Neural progenitor cell (in vitro differentiated cells): Measurements from ENCODE around the gene TUBB6.

Source experiments
- EZH2 ChIP-seq: fragments of 200-600 bp; sonication (generic); IDR thresholded peaks from 2 replicates; pipeline ENCODE4 v1.6.1; 2017; ENCODE audit warnings: antibody characterized with exemption, mild to moderate bottlenecking, moderate library complexity
- EZH2phosphoT487 ChIP-seq: fragments of 200-600 bp; sonication (generic); IDR thresholded peaks from 2 replicates; pipeline ENCODE4 v1.6.1; 2017; ENCODE audit warnings: antibody characterized with exemption
- TF ChIP-seq, protein P1 (sequence below): fragments of 200-600 bp; sonication (generic); IDR thresholded peaks from 2 replicates; pipeline ENCODE4 v1.5.1; 2017; ENCODE audit warnings: antibody characterized with exemption, mild to moderate bottlenecking

DNA sequence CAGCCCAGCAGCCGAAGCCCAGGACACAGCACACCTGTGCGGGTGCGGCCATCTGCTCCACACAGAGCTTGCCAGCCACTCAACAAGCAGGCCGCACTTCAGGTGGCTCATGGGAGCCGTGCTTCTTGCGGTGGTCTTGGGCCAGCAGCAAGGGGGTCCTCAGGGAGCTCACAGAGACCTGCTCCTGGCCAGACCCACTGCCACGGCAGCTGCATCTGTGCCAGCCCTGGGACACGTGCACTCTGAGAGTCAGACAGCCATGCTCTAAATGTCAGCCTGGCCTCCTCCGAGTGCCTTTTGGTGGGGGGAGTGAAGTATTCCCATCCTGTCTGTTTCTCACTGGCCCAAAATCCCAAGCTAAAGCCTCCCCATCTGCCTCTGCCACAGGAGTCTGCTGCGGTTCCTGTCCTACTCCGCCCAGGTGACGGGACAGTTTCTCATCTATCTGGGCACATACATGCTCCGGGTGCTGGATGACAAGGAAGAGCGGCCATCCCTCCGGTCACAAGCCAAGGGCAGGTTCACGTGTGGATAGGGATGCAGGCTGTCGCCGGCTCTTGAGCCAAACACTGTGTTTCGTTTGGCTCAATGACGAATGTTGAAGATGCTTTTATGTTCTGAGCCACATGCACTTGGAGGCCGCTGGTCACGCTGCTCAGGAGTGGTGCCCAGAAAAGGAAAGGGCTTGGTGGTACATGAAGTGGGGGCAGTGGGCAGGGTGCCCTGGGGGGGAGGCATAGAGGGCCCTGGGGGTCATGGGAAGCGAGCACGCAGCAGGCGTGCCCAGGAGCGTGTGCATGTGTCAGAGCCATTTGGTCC is 31.1 kb upstream of the TUBB6 start:
- TF ChIP-seq, protein P1, sequence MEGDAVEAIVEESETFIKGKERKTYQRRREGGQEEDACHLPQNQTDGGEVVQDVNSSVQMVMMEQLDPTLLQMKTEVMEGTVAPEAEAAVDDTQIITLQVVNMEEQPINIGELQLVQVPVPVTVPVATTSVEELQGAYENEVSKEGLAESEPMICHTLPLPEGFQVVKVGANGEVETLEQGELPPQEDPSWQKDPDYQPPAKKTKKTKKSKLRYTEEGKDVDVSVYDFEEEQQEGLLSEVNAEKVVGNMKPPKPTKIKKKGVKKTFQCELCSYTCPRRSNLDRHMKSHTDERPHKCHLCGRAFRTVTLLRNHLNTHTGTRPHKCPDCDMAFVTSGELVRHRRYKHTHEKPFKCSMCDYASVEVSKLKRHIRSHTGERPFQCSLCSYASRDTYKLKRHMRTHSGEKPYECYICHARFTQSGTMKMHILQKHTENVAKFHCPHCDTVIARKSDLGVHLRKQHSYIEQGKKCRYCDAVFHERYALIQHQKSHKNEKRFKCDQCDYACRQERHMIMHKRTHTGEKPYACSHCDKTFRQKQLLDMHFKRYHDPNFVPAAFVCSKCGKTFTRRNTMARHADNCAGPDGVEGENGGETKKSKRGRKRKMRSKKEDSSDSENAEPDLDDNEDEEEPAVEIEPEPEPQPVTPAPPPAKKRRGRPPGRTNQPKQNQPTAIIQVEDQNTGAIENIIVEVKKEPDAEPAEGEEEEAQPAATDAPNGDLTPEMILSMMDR, result no peak
- TF ChIP-seq EZH2phosphoT487 (no peak), EZH2 (no peak)
